Astrocyte of the spinal cord (primary cell): ENCODE measurements around the gene SLIT1.
A peak's percentile ranks its signal among the peaks of the same experiment; 100 is the strongest.

Experiments used
- DNase-seq: peaks from one replicate; pipeline ENCODE4 v3.0.0; 2011; ENCODE audit warnings: low read depth, low spot score
- H3K4me3 ChIP-seq: 2 replicates; pipeline ENCODE4 v1.5.1; 2011; ENCODE audit warnings: low read depth, mild to moderate bottlenecking, low read length, moderate library complexity
- CTCF ChIP-seq: IDR thresholded peaks from 2 replicates; pipeline ENCODE4 v1.5.1; 2012; ENCODE audit warnings: low read depth, mild to moderate bottlenecking, low read length, inconsistent platforms
- in situ Hi-C: cut with HindIII; loops from 2 replicates; pipeline ENCODE4 v1.10.0; 2017; ENCODE audit warnings: low sequenced_read_pairs

The SLIT1 gene

GRCh38 chr10:97081621-97082235, 104.0 kb downstream of the SLIT1 start:
- peak; percentile 53 for DNase-seq
- in situ Hi-C loops = no loop called here
- peak; percentile 96 for TF ChIP-seq CTCF
- no peak overlapping the region for H3K4me3 ChIP-seq

- no peak for TF ChIP-seq CTCF
- H3K4me3 ChIP-seq = no peak overlapping the region
- in situ Hi-C loops = no loop called here
- no peak for DNase-seq
Measured at GRCh38 chr10:97080051-97080776, 105.5 kb downstream of the SLIT1 start.

- no peak for TF ChIP-seq CTCF
- no peak overlapping the region for H3K4me3 ChIP-seq
- in situ Hi-C loops = no loop called here
- no peak for DNase-seq
Measured at GRCh38 chr10:97079448-97079847, 106.3 kb downstream of the SLIT1 start.

GRCh38 chr10:97078938-97079445, 106.8 kb downstream of the SLIT1 start:
- H3K4me3 ChIP-seq = no peak overlapping the region
- no peak for DNase-seq
- no peak for TF ChIP-seq CTCF
- in situ Hi-C loops = no loop called here

- no peak overlapping the region for H3K4me3 ChIP-seq
- TF ChIP-seq CTCF = no peak
- DNase-seq = no peak
- in situ Hi-C loops = no loop called here
Measured at GRCh38 chr10:97078261-97078937, 107.4 kb downstream of the SLIT1 start.

- DNase-seq = no peak
- in situ Hi-C loops = no loop called here
- no peak for TF ChIP-seq CTCF
- no peak overlapping the region for H3K4me3 ChIP-seq
Measured at GRCh38 chr10:97076781-97077180, 109.0 kb downstream of the SLIT1 start.
